Activated CD4-positive, alpha-beta T cell treated with anti-CD3 and anti-CD28 coated beads for 24 hours (primary cell): ENCODE results near the gene TRIM24.
"Not testable (repeated sequence)": the region's sequence is repeated elsewhere in the genome, so short reads cannot be mapped to it uniquely, and the experiment has no call there.

Source experiments
- DNase-seq, 2 donors: peaks; one replicate each; pipeline ENCODE4 v3.0.0-alpha.2; 2020; ENCODE audit warnings: low read depth in 2 of 2

Gene TRIM24

DNA sequence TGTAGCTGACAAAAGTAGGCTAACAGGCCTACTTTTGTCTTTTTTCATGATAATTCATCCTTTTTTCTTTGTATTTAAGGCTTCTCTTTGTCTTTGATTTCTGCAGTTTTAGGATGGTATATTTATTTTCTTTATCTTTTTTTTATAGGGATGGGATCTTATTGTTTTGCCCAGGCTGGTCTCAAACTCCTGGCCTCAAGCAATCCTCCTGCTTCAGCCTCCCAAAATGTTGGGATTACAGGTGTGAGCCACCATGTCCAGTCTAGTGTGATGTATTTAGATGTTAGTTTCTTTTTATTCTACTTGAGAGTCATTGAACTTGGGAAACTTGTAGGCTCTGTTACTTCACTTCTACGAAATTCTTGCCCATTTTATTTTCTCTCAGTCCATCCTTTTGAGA is 35.4 kb downstream of the TRIM24 start:
- no peak for DNase-seq

DNA sequence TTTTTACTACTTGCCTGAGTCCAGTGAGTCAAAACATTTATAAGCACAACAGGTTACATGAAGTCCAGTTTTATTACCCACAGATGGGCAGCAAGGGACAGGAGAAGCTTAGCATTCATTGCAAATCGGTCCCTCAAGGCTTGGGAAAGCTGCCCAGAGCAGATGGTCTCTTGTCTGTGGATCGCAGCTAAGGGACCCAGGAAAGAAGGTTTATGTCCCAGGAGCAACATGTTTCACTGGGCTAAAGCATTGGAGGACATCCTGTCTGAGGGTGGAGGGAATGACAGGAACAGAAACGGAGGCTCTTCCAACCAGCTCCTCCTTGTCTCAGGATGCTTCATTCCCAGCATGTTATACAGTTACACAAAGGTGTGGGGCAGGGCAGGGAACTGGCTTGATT is 39.3 kb downstream of the TRIM24 start:
- no peak for DNase-seq

DNA sequence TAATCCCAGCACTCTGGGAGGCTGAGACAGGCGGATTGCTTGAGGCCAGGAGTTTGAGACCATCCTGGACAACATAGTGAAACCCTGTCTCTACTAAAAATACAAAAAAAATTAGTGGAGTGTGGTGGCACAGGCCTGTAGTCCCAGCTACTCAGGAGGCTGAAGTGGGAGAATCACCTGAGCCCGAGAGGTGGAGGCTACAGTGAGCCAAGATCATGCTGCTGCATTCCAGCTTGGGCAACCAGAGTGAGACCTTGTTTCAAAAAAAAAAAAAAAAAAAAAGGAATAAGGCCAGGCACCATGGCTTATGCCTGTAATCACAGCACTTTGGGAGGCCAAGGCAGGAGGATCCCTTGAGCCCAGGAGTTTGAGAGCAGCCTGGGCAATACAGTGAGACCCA is 40.2 kb downstream of the TRIM24 start:
- not testable (repeated sequence) for DNase-seq

DNA sequence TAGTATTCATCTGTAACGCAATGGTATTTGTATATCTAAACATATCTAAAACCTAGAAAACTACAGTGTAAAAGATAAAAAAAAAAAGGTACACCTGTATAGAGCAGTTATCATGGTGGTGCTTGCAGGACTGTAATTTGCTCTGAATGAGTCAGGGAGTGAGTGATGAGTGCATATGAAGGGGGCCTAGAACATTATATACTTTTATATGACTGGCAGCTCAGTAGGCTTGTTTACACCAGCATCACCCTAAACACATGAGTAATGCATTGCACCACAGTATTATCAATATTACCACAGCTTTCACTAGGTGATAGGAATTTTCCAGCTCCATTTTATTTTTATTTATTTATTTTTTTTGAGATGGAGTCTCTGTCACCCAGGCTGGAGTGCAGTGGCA is 40.8 kb downstream of the TRIM24 start:
- DNase-seq, result no peak

DNA sequence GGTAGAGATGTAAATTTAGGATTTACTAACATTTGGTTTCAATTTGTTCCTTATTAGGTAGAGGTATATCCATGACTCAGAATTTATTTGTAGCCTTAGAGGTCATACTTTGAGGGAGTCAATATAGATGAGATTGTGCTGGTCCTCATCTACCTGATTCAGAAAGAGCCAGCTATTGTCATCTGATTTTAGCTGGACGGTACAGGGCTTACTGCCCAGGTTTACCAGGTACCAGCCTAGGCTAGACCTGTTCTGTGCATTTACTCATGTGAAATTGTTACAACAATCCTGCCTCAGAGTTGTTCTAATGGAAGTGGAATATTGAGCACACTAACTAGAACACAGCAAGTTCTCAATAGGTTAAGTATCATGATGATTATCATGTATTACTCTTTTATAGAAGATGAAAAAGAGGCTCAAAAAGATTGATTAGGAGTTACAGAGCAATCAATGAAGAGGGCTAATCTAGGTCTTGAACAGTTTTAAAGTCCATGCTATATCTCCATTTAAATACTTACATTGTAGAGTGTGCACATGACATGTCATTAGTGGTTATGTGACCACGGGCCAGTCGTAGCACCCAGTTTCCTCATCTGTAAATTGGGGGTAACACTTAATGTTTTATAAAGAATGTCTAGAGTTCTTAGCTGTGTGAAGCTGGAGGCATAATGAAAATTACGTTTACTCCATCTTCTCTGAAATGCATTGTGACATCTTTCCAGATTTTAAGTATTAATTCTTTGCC is 42.1 kb downstream of the TRIM24 start:
- DNase-seq, result no peak

DNA sequence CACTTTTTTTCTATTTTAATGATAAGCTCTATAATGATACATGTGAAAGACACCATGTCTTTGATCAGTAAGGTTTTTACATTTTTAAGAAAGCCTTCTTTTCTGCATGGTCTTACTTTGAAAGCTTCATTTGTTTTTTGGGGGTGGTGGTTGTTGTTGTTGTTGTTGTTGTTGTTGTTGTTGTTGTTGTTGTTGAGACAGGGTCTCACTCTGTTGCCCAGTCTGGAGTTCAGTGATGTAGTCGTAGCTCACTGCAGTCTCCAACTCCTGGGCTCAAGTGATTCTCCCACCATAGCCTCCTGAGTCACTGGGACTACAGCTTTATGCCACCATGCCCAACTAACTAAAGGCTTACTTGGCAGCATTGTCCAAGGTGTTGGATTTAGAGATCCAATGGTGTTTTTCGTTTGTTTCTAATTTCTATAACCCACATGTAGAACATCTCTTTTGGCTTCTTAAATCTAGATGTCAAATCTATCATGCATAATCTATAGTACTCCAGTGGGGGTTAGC is 45.4 kb downstream of the TRIM24 start:
- DNase-seq, result no peak

DNA sequence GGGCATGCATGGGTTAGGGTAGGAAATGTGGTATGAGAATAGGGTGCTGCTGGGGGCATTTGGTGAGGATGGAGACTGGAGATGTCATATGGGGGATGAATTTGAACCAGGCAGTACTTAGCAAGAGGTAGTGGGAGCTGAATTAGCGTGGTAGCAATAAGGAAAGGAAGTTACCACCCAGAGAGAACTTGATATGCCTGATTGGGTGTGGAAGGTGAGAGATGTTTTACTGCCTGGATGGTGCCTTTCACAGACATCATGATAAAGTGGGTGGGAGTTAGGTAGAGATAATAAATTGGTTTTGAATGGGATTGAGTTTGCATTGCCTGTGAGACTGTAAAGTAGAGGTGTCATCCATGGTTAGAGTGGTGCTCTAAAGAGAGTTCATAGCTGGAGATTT is 46.7 kb downstream of the TRIM24 start:
- no peak for DNase-seq

DNA sequence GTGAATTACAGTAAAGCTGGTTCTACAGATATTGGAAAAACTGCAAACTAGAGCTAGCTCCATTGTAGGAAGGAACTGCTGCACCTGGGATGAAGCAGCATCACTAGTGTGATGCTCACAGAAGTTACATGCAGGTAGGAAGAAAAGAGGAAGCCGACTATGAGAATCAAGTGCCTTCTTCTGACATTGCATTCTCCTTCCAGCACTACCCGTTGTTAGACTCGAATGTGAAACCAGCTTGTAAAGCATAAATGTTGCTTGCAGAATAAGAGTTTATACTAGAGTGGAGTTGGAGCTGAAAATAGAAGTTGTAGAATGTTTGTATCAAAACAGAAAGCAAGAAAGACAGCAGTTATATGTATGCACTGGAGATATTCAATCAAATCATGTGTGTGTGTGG is 49.9 kb downstream of the TRIM24 start:
- DNase-seq, result no peak

DNA sequence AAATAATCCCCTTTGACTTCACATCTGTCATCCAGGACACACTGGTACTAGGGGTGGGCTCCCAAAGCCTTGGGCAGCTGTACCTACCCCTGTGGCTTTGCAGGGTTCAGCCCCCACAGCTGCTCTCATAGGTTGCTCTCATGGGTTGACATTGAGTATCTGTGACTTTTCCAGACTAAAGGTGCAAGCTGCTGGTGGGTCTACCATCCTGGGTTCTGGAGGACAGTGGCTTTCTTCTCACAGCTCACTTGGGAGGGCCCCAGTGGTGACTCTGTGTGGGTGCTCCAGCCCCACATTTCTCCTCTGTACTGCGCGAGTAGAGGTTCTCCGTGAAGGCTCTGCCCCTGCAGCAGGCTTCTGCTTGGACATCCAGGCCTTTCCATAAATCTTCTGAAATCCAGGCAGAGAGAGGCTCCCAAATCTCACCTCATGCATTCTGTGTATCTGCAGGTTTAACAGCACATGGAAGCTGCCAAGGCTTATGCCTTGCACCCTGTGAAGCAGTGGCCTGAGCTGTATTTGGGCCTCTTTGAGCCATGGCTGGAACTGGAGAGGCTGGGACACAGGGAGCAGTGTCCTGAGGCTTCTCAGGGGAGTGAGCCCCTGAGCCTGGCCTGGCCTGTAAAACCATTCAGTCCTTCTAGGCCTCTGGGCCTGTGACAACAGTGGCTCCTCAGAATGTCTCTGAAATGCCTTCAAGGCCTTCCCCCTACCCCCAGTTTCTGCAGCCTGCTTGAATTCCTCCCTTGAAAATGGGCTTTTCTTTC is 52.2 kb downstream of the TRIM24 start:
- no peak for DNase-seq

DNA sequence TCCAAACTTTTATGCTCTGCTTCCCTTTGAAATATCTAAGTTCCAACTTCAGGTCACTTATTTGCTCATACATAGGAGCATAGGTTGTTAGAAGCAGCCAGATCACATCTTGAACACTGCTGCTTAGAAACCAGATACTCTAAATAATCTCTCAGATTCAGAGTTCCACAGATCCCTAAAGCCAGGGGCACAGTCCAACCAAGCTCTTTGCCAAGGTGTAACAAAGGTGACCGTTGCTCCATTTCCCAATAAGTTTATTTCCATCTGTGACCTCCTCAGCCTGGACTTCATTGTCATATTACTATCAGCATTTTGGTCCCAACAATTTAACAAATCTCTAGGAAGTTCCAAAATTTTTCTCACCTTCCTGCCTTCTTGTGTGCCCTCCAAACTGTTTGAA is 52.8 kb downstream of the TRIM24 start:
- DNase-seq, result no peak

DNA sequence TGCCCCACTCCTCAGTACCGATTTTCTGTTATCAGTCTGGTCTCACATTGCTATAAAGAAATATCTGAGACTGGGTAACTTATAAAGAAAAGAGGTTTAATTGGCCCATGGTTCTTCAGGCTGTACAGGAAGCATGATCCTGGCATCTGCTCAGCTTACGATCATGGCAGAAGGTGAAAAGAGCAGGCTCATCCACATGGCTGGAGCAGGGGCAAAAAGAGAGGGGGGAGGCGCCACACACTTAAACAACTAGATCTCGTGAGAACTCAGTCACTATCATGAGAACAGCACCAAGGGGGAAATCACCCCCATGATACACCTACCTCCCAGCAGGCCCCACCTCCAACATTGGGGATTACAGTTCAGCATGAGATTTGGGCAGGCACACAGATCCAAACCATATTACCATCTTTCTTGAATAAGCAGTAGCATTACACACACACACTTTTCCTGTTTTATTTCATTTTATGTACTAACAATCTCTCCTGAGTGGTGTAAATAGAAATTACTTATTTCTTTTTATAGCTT is 53.3 kb downstream of the TRIM24 start:
- no peak for DNase-seq

DNA sequence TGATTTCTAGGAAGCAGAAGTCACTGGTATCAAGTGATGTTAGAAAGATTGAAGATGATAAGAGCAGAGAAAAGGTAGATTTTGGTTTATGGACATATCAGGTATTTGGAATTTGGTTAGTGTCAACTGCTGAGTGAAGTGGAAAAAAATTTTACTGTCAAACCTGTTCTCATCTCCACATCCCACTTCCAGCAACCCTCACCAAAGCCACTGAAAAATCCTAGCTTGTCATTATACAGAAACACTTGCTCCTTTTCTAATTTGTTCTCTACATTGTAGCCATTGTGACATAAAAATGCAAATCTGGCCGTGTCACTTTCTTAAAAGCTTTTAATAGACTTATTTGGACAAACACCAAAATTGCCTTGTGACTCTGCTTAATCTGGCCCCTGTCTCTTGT is 54.0 kb downstream of the TRIM24 start:
- no peak for DNase-seq

DNA sequence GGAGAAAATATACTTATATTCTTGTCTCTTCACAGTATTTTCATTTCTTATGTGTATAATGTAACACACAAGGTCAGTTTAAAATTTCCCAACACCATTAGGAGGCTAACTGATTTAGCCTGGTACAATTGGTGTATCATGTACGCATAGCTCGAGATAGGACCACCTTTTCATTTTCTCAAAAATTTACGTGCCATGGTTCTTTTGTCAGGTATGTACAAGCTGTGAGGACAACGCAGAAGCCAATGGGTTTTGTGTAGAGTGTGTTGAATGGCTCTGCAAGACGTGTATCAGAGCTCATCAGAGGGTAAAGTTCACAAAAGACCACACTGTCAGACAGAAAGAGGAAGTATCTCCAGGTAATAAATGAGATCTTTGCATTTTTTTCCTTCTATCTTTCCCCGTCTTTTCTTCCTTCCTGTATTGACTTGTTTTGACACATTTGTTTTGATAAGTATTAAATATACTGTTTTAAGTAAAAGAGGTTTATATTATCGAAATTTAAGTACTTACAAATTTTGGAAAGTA is 55.0 kb downstream of the TRIM24 start:
- no peak for DNase-seq

DNA sequence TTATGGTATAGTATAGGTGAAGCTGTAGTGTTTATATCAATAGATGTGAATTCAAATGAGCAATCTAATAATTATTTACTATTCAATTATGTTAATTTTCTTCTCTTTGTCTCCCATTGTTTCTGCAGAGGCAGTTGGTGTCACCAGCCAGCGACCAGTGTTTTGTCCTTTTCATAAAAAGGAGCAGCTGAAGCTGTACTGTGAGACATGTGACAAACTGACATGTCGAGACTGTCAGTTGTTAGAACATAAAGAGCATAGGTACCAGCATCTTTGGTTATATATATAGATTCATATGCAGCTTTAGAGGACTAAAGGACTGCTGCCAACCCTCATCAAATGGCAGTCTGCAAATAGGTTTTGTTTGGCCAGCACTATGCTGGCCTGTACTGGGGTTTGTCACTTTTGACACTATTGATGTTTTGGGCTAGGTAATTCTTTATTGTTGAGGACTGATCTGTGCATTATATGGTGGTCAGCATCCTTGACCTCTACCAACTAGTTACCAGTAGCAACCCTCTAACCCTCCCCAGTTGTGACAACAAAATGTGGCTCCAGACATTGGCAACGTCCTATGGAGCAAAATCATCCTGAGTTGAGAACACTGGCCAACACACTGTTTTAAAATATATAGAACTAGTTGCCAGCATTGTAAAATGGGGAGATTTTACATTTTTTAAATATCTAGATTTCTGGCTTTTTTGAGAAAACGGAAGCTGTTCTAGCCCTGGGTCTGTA is 59.2 kb downstream of the TRIM24 start:
- DNase-seq, result no peak

DNA sequence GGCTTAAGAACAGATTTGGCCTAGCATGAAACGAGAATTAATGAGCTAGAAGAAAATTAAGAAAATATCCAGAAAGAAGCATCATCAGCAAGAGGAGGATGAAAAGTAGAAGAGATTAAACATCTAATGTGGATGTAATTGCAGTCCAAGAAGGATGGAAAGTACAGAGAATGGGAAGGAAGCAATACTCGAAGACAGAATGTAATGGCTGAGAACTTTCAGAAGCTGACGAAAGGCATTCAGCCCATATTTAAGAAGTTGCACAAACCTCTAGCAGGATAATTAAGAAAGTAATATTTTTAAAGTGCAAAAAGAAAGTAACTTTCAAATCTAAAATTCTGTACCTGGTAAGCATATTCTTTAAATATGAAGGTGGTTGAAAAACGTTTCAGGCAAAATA is 60.7 kb downstream of the TRIM24 start:
- no peak for DNase-seq

DNA sequence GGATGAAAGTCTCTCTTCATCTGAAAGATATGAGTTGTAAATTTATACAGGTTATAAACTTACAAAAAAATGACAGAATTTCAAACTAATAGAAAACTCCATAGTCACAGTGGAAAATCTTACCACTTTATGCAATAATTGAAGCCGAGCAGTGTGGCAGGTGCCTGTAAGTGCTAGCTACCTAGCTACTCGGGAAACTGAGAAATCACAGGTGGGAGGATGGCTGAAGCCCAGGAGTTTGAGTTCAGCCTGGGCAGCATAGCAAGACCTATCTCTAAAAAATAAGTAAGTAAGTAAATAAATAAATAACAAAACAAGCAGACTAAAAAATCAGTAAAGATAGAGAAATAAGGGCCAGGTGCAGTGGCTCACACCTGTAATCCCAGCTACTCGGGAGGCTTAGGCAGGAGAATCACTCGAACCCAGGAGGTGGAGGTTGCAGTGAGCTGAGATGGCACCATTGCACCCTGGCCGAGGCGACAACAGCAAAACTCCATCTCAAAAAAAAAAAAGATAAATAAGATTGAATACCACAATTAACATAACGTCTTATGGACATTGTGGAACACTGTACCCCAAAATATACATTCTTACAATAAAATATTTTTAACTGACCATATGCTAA is 61.9 kb downstream of the TRIM24 start:
- no peak for DNase-seq

DNA sequence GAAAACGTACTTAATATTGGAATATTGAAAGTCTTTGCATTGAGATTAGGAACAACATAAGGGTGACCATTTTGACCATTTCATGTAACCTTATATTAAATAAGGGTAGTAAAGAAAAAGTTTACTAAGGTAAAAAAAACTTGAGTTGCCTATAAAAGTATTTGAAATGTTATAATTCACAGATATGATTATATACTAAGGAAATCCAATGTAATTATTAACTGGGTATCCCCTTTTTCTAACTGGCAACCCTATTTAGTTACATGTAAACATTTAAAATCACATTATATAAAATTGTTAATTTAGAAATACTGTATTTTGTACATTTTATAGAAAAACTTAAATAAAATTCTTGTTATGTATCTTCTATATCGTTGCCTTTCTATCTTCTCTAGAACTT is 64.2 kb downstream of the TRIM24 start:
- DNase-seq, result no peak

DNA sequence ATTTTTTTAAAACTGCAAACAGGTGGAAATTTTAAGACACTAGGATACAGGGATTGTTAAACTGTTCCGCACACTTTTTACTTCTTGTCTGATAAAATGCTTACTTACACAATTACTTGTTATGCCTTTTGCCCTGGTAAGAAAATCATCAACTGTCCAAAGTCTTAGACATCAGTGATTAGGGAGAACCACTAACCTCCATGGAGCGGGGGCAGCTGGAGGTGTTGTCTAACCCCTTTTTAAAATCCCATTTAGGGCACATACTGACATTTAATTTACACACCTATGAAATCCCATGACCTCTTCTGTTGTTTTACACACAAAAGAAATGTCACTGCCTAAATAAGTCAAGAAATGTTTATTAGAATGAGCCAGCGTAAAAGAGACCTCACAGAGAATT is 65.7 kb downstream of the TRIM24 start:
- no peak for DNase-seq

DNA sequence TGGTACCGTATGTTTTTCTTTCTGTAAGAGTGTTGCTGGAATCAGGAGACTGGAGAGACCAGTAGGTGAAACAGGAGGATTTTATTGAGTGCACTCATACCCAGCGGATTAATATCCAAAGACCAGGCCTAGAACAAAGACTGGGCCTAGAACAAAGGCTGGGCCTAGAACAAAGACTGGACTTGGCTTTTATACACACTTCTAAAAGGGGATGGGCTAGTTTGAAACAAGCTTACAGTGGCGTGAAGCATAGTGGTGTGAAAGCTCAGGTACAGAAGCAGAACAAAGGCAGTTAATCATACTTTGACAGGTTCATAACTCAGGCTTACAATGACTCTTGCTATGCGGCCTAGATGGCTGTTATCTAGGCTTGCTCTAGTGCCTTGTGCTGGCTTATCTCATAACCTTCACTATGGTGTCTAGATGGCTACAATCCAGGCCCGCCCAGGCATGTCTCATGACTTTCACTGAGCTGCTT is 67.7 kb downstream of the TRIM24 start:
- no peak for DNase-seq

DNA sequence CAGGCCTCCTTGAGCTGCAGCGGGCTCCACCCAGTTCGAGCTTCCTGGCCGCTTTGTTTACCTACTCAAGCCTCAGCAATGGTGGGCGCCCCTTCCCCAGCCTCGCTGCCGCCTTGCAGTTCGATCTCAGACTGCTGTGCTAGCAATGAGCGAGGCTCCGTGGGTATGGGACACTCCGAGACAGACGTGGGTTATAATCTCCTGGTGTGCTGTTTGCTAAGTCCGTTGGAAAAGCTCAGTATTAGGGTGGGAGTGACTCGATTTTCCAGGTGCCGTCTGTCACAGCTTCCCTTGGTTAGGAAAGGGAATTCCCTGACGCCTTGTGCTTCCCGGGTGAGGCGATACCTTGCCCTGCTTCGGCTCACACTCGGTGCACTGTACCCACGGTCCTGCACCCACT is 76.8 kb downstream of the TRIM24 start:
- DNase-seq, result not testable (repeated sequence)

DNA sequence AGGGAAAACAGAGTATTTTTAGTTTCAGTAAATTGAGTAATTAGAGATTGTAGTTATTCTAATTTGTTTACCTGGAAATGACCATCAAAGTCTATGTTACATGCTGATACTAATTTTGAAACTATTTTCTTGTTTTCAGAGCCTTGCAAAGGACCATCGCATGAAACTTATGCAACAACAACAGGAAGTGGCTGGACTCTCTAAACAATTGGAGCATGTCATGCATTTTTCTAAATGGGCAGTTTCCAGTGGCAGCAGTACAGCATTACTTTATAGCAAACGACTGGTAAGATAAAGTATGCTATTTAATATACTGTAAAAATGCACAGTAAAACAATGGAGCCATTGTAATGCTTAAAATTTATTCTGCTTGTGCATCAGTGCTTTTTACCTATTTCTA is 78.5 kb downstream of the TRIM24 start:
- DNase-seq, result no peak
